ENCODE results near the gene COL12A1. TPM values are rescaled to one million over a fixed set of nuclear protein-coding genes. Genes with fewer than 3 reads are reported as not detected.

COL12A1 gene
- total and polyA plus RNA-seq, 10 of the 15 experiments (the other 5 are each of a cell fraction or from before 2014, with no cell fraction given) = under 0.01 to 0.69 (median 0.11) TPM; not detected in 6

DNA sequence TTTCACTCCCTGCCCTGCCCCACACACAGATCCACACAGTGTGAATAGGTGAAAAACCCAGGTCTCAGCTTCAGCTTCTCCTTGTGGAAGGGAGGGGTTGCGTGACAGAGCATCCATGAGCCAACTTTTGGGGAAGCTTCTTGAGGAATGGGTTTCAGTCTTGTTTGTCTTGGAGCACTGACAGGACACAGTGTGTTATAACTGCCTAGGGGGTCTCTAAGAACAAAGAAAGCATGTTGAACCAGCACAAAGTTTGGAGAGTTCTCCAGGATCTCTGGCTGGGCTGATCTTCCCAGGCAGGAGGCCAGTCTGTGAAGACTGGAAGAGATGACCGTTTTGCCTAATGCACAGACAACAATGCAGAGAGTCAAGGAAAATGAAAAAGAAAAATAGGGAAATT, 164.5 kb downstream of the COL12A1 start:
- H4K20me1 ChIP-seq (ENCODE audit: control insufficient read depth, insufficient read depth) = no peaks in the 10 kb centered on the region
- ChIA-PET POLR2A (no interaction called here), CTCF (no interaction called here), RAD21 (ENCODE audit: unreplicated experiment) (no interaction called here), SMC1A (ENCODE audit: uncharacterized antibody, unreplicated experiment) (no interaction called here)
- DNase-seq (ENCODE audit: low read depth, low spot score) = no peak
- no peak overlapping the region for H2AFZ ChIP-seq (ENCODE audit: control insufficient read depth, low read depth, low read length)
- intact Hi-C loops (cut with micrococcal nuclease; ENCODE audit: unreplicated experiment) (no loop called here), in situ Hi-C loops (cut with MboI) (no loop called here)
- 0% methylated on average over 2 of the region's 2 CpGs for WGBS (ENCODE audit: insufficient coverage, insufficient replicate concordance, low lambda C conversion rate, missing lambda C conversion rate)
- FAIRE-seq = no peak
- BruUV-seq (replicated peaks) = no TSS peak
- no peak for ATAC-seq
- no peak overlapping the region for H3K4me2 ChIP-seq (ENCODE audit: control insufficient read depth, insufficient read depth)
- H3K36me3 ChIP-seq (ENCODE audit: control insufficient read depth in 2 of 2, insufficient read depth in 2 of 2, low read length in 1 of 2) = no peaks in the 10 kb centered on the region
- no peaks in the 10 kb centered on the region for H3K79me2 ChIP-seq (ENCODE audit: control insufficient read depth, insufficient read depth, low read length)
- no peaks in the 10 kb centered on the region for H3K4me1 ChIP-seq (ENCODE audit: control insufficient read depth, insufficient read depth, low read length)
- no peak for TF ChIP-seq NRF1 (conservative IDR thresholded peaks at IDR 0.05; ENCODE audit: low read depth, low read length)
- TF ChIP-seq, protein P1, sequence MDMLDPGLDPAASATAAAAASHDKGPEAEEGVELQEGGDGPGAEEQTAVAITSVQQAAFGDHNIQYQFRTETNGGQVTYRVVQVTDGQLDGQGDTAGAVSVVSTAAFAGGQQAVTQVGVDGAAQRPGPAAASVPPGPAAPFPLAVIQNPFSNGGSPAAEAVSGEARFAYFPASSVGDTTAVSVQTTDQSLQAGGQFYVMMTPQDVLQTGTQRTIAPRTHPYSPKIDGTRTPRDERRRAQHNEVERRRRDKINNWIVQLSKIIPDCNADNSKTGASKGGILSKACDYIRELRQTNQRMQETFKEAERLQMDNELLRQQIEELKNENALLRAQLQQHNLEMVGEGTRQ (IDR thresholded peaks at IDR 0.05; ENCODE audit: borderline replicate concordance, low read depth, low read length) = no peak
- no peak for TF ChIP-seq ETV6 (conservative IDR thresholded peaks at IDR 0.05 in 1 of 2, IDR thresholded peaks at IDR 0.05 in 1 of 2; ENCODE audit: borderline replicate concordance in 1 of 2, low read depth in 1 of 2)
- no peak for TF ChIP-seq MXI1 (IDR thresholded peaks at IDR 0.05; ENCODE audit: low read depth, low read length)
- no peak for TF ChIP-seq STAT1 (conservative IDR thresholded peaks at IDR 0.05)
- no peak for TF ChIP-seq ZNF24 (IDR thresholded peaks at IDR 0.05)
- TF ChIP-seq TCF12 (IDR thresholded peaks at IDR 0.05; ENCODE audit: low read depth, low read length) = no peak
- no peak for TF ChIP-seq CREB1 (IDR thresholded peaks at IDR 0.05; ENCODE audit: low read depth)
- TF ChIP-seq TCF7 (IDR thresholded peaks at IDR 0.05; ENCODE audit: borderline replicate concordance) = no peak
- TF ChIP-seq, protein P2, sequence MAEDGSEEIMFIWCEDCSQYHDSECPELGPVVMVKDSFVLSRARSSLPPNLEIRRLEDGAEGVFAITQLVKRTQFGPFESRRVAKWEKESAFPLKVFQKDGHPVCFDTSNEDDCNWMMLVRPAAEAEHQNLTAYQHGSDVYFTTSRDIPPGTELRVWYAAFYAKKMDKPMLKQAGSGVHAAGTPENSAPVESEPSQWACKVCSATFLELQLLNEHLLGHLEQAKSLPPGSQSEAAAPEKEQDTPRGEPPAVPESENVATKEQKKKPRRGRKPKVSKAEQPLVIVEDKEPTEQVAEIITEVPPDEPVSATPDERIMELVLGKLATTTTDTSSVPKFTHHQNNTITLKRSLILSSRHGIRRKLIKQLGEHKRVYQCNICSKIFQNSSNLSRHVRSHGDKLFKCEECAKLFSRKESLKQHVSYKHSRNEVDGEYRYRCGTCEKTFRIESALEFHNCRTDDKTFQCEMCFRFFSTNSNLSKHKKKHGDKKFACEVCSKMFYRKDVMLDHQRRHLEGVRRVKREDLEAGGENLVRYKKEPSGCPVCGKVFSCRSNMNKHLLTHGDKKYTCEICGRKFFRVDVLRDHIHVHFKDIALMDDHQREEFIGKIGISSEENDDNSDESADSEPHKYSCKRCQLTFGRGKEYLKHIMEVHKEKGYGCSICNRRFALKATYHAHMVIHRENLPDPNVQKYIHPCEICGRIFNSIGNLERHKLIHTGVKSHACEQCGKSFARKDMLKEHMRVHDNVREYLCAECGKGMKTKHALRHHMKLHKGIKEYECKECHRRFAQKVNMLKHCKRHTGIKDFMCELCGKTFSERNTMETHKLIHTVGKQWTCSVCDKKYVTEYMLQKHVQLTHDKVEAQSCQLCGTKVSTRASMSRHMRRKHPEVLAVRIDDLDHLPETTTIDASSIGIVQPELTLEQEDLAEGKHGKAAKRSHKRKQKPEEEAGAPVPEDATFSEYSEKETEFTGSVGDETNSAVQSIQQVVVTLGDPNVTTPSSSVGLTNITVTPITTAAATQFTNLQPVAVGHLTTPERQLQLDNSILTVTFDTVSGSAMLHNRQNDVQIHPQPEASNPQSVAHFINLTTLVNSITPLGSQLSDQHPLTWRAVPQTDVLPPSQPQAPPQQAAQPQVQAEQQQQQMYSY (CRISPR knock-in tag; IDR thresholded peaks at IDR 0.05) = no peak
- no peak for TF ChIP-seq DPF2 (IDR thresholded peaks at IDR 0.05)
- no peak for TF ChIP-seq HCFC1 (IDR thresholded peaks at IDR 0.05; ENCODE audit: low read length)
- no peaks in the 10 kb centered on the region for H3K9me3 ChIP-seq (replicated peaks; ENCODE audit: control insufficient read depth, insufficient read depth, low read length)
- no peak overlapping the region for H3K9ac ChIP-seq (ENCODE audit: control insufficient read depth, insufficient read depth, low read length)
- H3K27me3 ChIP-seq (replicated peaks in 1 of 2; ENCODE audit: control insufficient read depth in 2 of 2, insufficient read depth in 2 of 2, low read length in 1 of 2) = no peaks in the 10 kb centered on the region
- no peak overlapping the region for H3K27ac ChIP-seq (ENCODE audit: control insufficient read depth, insufficient read depth)
- no peak overlapping the region for H3K4me3 ChIP-seq

Other genes with a start within 250 kb of the COL12A1 start
- gene COX7A2, start 37.7 kb upstream of the COL12A1 start, total RNA-seq (2014; rRNA removed) = 199 and 239 TPM in 2 replicates
- gene COX7A2, start 37.7 kb upstream of the COL12A1 start, total RNA-seq (2014; rRNA removed; fragmentation: Illumina TruSeq; extraction: Trizol) = 417 and 432 TPM in 2 replicates
- 384 and 403 TPM in 2 replicates for gene COX7A2, start 37.7 kb upstream of the COL12A1 start, total RNA-seq (2021)
- gene COX7A2, start 37.7 kb upstream of the COL12A1 start, polyA plus RNA-seq (2011; rRNA removed) = 552 and 633 TPM in 2 replicates
- 520 and 635 TPM in 2 replicates for gene COX7A2, start 37.7 kb upstream of the COL12A1 start, polyA plus RNA-seq (2014; fragmentation: Illumina TruSeq; extraction: Trizol)
- gene COX7A2, start 37.7 kb upstream of the COL12A1 start, polyA plus RNA-seq (2014; fragmentation: Nextera tagmentation; extraction: Ambion mirVana) = 1,000 to 10,000 TPM; 1,615 to 1,834 TPM
- gene COX7A2, start 37.7 kb upstream of the COL12A1 start, polyA plus RNA-seq (2014; rRNA removed) = 238 and 276 TPM in 2 replicates
- 1,000 to 10,000 TPM in 1 of 2 experiments, 100 to 1,000 TPM in 1; 984 to 1,077 TPM for gene COX7A2, start 37.7 kb upstream of the COL12A1 start, polyA plus RNA-seq (2016; fragmentation: Nextera tagmentation; extraction: Ambion mirVana)
- gene TMEM30A, start 78.7 kb upstream of the COL12A1 start, total RNA-seq (2014; rRNA removed) = 39.0 and 48.1 TPM in 2 replicates
- gene TMEM30A, start 78.7 kb upstream of the COL12A1 start, total RNA-seq (2014; rRNA removed; fragmentation: Illumina TruSeq; extraction: Trizol) = 47.6 and 48.1 TPM in 2 replicates
- 58.0 and 62.8 TPM in 2 replicates for gene TMEM30A, start 78.7 kb upstream of the COL12A1 start, total RNA-seq (2021)
- 43.9 and 69.5 TPM in 2 replicates for gene TMEM30A, start 78.7 kb upstream of the COL12A1 start, polyA plus RNA-seq (2011; rRNA removed)
- gene TMEM30A, start 78.7 kb upstream of the COL12A1 start, polyA plus RNA-seq (2014; fragmentation: Illumina TruSeq; extraction: Trizol) = 42.6 and 55.6 TPM in 2 replicates
- 10 to 100 TPM; 11.9 to 23.1 TPM for gene TMEM30A, start 78.7 kb upstream of the COL12A1 start, polyA plus RNA-seq (2014; fragmentation: Nextera tagmentation; extraction: Ambion mirVana)
- 24.3 and 28.3 TPM in 2 replicates for gene TMEM30A, start 78.7 kb upstream of the COL12A1 start, polyA plus RNA-seq (2014; rRNA removed)
- gene TMEM30A, start 78.7 kb upstream of the COL12A1 start, polyA plus RNA-seq (2016; fragmentation: Nextera tagmentation; extraction: Ambion mirVana) = 10 to 100 TPM; 54.4 to 61.6 TPM